Liver (tissue), 9 donors: ENCODE measurements around the gene TNFSF15. TPM values are rescaled to one million over a fixed set of nuclear protein-coding genes. Genes with fewer than 3 reads are reported as not detected.

Experiments
- DNase-seq: peaks from one replicate; pipeline ENCODE4 v3.0.0-alpha.2; 2017; ENCODE audit warnings: low spot score
- H3K27ac ChIP-seq, 2 donors: one replicate each; pipeline ENCODE4 v1.7.0; 2013; ENCODE audit warnings: inconsistent platforms in 2 of 2, low read length in 2 of 2, control low read depth in 1 of 2, low read depth in 1 of 2, mild to moderate bottlenecking in 1 of 2
- H3K27me3 ChIP-seq, 4 donors: one replicate each; pipeline versions ENCODE4 v1.6.1 to v1.7.0; 2013; ENCODE audit warnings: low read length in 3 of 4, inconsistent platforms in 1 of 4, mild to moderate bottlenecking in 1 of 4, moderate library complexity in 1 of 4; ENCODE audit not compliant: control insufficient read depth in 4 of 4, insufficient read depth in 4 of 4
- H3K36me3 ChIP-seq, 4 donors: one replicate each; pipeline versions ENCODE4 v1.6.1 to v1.7.0; 2013; ENCODE audit warnings: low read length in 3 of 4, mild to moderate bottlenecking in 3 of 4, low read depth in 1 of 4, moderate library complexity in 1 of 4; ENCODE audit not compliant: control insufficient read depth in 4 of 4, insufficient read depth in 3 of 4
- H3K4me1 ChIP-seq, 4 donors: one replicate each; pipeline versions ENCODE4 v1.6.1 to v1.7.0; 2013; ENCODE audit warnings: low read length in 3 of 4, mild to moderate bottlenecking in 3 of 4, moderate library complexity in 1 of 4; ENCODE audit not compliant: control insufficient read depth in 4 of 4, insufficient read depth in 4 of 4
- H3K4me3 ChIP-seq, 3 donors: one replicate each; pipeline versions ENCODE4 v1.6.1 to v1.7.0; 2013; ENCODE audit warnings: low read length in 3 of 3, control low read depth in 1 of 3, low read depth in 1 of 3, mild to moderate bottlenecking in 1 of 3
- H3K9ac ChIP-seq, 2 donors: one replicate each; pipeline ENCODE4 v1.7.0; 2013; ENCODE audit warnings: low read length in 2 of 2, mild to moderate bottlenecking in 2 of 2, moderate library complexity in 2 of 2, control low read depth in 1 of 2, low read depth in 1 of 2
- H3K9me3 ChIP-seq, 4 donors: one replicate each; pipeline versions ENCODE4 v1.6.1 to v1.7.0; 2013; ENCODE audit warnings: low read length in 3 of 4; ENCODE audit not compliant: control insufficient read depth in 4 of 4
- CTCF ChIP-seq: fragments of 150-350 bp; IDR thresholded peaks from 2 replicates; pipeline ENCODE4 v1.5.1; 2017; ENCODE audit warnings: improper control_type of control experiment, low read depth, low read length; ENCODE audit not compliant: missing input control
- EGR1 ChIP-seq, 2 donors: IDR thresholded peaks; 2 replicates each; pipeline ENCODE4 v1.6.1; 2016 to 2018; ENCODE audit warnings: antibody characterized with exemption in 2 of 2, low read depth in 2 of 2
- FOXA2 ChIP-seq: IDR thresholded peaks from 2 replicates; pipeline ENCODE4 v1.6.1; 2016; ENCODE audit warnings: antibody characterized with exemption
- GABPA ChIP-seq, 2 donors: IDR thresholded peaks in 1 of 2; conservative IDR thresholded peaks in 1 of 2; 2 replicates each; pipeline ENCODE4 v1.6.1; 2016; ENCODE audit warnings: antibody characterized with exemption in 2 of 2, mild to moderate bottlenecking in 1 of 2, moderate library complexity in 1 of 2
- HNF4A ChIP-seq, 2 donors: conservative IDR thresholded peaks; 2 replicates each; pipeline ENCODE4 v1.6.1; 2016; ENCODE audit warnings: antibody characterized with exemption in 2 of 2, mild to moderate bottlenecking in 2 of 2
- JUND ChIP-seq, 2 donors: IDR thresholded peaks; 2 replicates each; pipeline ENCODE4 v1.6.1; 2016; ENCODE audit warnings: antibody characterized with exemption in 2 of 2
- NR2F2 ChIP-seq: IDR thresholded peaks from 2 replicates; pipeline ENCODE4 v1.6.1; 2016; ENCODE audit warnings: antibody characterized with exemption
- RAD21 ChIP-seq, 2 donors: IDR thresholded peaks; 2 replicates each; pipeline ENCODE4 v1.6.1; 2016; ENCODE audit warnings: antibody characterized with exemption in 2 of 2, mild to moderate bottlenecking in 2 of 2
- REST ChIP-seq: IDR thresholded peaks from 2 replicates; pipeline ENCODE4 v1.6.1; 2016; ENCODE audit warnings: antibody characterized with exemption, mild to moderate bottlenecking
- RXRA ChIP-seq, 2 donors: IDR thresholded peaks; 2 replicates each; pipeline ENCODE4 v1.6.1; 2017 to 2018; ENCODE audit warnings: antibody characterized with exemption in 2 of 2, mild to moderate bottlenecking in 1 of 2
- SP1 ChIP-seq: IDR thresholded peaks from 2 replicates; pipeline ENCODE4 v1.6.1; 2018; ENCODE audit warnings: antibody characterized with exemption, mild to moderate bottlenecking
- TAF1 ChIP-seq: conservative IDR thresholded peaks from 2 replicates; pipeline ENCODE4 v1.6.1; 2016; ENCODE audit warnings: antibody characterized with exemption, mild to moderate bottlenecking
- YY1 ChIP-seq: IDR thresholded peaks from 2 replicates; pipeline ENCODE4 v1.6.1; 2016; ENCODE audit warnings: antibody characterized with exemption, mild to moderate bottlenecking
- WGBS: extraction: QIAGEN DNeasy Blood & Tissue Kit; methylation state at CpG from one replicate; pipeline ENCODE4 v1.1.7; 2013; 5-methylcytosine and 5-hydroxymethylcytosine counted together
- polyA plus RNA-seq, 2 donors: library from polyadenylated mRNA; stranded (reverse) in 1 of 2; unstranded in 1 of 2; fragments of 200-250 nt in 1 of 2; fragments of >200 nt in 1 of 2; fragmentation: Nextera tagmentation in 1 of 2; extraction: Ambion mirVana in 1 of 2; gene quantifications; one replicate each; pipeline versions ENCODE4 v1.2.1 to v1.2.3, GENCODE V29; 2013 to 2015
- total RNA-seq, 2 donors: library from RNA; depleted of rRNA; stranded (reverse); fragments of >200 nt; gene quantifications; one replicate each; pipeline ENCODE4 v1.2.3, GENCODE V29; 2014
- TF ChIP-seq, protein P1 (sequence below): IDR thresholded peaks from 2 replicates; pipeline ENCODE4 v1.6.1; 2016; ENCODE audit warnings: antibody characterized with exemption
- TF ChIP-seq, protein P2 (sequence below): IDR thresholded peaks from 2 replicates; pipeline ENCODE4 v1.6.1; 2016; ENCODE audit warnings: antibody characterized with exemption
- donor health status: healthy.
- donor health status: healthy.
- donor health status: healthy.
- donor health status: healthy.
- donor health status: healthy.

Gene TNFSF15
- total and polyA plus RNA-seq, 4 donors = 0.01 to 0.42 (median 0.08) TPM; not detected in 1

DNA sequence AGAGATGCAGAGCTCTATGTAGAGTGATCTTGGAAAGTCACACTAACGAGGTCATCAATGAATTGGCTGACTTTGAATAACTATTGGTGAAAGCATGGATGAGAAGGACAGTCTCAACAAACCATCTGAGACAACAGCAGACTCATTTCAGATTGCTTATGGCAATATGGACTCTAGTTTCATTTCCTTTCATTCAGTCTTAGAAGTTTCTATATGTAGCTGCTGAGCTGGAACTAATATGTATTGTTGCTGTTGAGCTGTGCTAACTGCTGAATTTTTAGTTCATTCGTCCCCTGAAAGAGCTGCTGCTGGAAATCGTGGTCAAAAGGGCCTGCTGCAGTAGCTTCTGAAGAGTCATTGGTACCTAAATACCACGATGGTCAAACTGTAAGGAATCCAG, 31.3 kb downstream of the TNFSF15 start (continued):
- TF ChIP-seq NR2F2 = no peak
- TF ChIP-seq, protein P1, sequence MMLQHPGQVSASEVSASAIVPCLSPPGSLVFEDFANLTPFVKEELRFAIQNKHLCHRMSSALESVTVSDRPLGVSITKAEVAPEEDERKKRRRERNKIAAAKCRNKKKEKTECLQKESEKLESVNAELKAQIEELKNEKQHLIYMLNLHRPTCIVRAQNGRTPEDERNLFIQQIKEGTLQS = no peak

- no peaks in the 10 kb centered on the region for H3K9me3 ChIP-seq
- no peak overlapping the region for H3K27ac ChIP-seq
- no peaks in the 10 kb centered on the region for H3K4me1 ChIP-seq
- H3K4me3 ChIP-seq = no peak overlapping the region
- H3K27me3 ChIP-seq = peaks cover 0 to 3% (median 0%) of the 10 kb centered on the region in 4 donors
- H3K9ac ChIP-seq = no peak overlapping the region
- WGBS = 86% methylated on average over 6 of the region's 6 CpGs
- DNase-seq = no peak
- TF ChIP-seq JUND (IDR thresholded peaks at IDR 0.05) = no peak
- no peak for TF ChIP-seq YY1
- TF ChIP-seq HNF4A (conservative IDR thresholded peaks at IDR 0.05) = no peak
- TF ChIP-seq, protein P2, sequence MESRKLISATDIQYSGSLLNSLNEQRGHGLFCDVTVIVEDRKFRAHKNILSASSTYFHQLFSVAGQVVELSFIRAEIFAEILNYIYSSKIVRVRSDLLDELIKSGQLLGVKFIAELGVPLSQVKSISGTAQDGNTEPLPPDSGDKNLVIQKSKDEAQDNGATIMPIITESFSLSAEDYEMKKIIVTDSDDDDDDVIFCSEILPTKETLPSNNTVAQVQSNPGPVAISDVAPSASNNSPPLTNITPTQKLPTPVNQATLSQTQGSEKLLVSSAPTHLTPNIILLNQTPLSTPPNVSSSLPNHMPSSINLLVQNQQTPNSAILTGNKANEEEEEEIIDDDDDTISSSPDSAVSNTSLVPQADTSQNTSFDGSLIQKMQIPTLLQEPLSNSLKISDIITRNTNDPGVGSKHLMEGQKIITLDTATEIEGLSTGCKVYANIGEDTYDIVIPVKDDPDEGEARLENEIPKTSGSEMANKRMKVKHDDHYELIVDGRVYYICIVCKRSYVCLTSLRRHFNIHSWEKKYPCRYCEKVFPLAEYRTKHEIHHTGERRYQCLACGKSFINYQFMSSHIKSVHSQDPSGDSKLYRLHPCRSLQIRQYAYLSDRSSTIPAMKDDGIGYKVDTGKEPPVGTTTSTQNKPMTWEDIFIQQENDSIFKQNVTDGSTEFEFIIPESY = no peak
- no peak for TF ChIP-seq EGR1 (IDR thresholded peaks at IDR 0.05; ENCODE audit: low read depth in 2 of 2)
- no peak for TF ChIP-seq TAF1
- TF ChIP-seq REST = no peak
- TF ChIP-seq, protein P1 = no peak
- TF ChIP-seq GABPA (IDR thresholded peaks at IDR 0.05 in 1 of 2, conservative IDR thresholded peaks at IDR 0.05 in 1 of 2) = no peak
- TF ChIP-seq CTCF = no peak
- TF ChIP-seq FOXA2 = no peak
- TF ChIP-seq RAD21 (IDR thresholded peaks at IDR 0.05) = no peak
- TF ChIP-seq RXRA (IDR thresholded peaks at IDR 0.05) = no peak
- TF ChIP-seq NR2F2 = no peak
- TF ChIP-seq SP1 = no peak
- H3K36me3 ChIP-seq = peaks cover 0 to 2% (median 0%) of the 10 kb centered on the region in 4 donors
Observed at GRCh38 chr9:114771889-114772288, 34.0 kb downstream of the TNFSF15 start.
